Type B pancreatic cell (in vitro differentiated cells): Measurements from ENCODE around the gene ZNF674. TPM values are rescaled to one million over a fixed set of nuclear protein-coding genes. Genes with fewer than 3 reads are reported as not detected.
"Not testable (repeated sequence)": the region's sequence is repeated elsewhere in the genome, so short reads cannot be mapped to it uniquely, and the experiment has no call there.

Experiments
- DNase-seq: peaks from one replicate; pipeline ENCODE4 v3.0.0; 2021; ENCODE audit warnings: mixed read lengths; ENCODE audit not compliant: unreplicated experiment; ENCODE audit errors: extremely low spot score
- H3K27ac Mint-ChIP-seq: 2 replicates; pipeline ENCODE4 v1.8.0; 2021; ENCODE audit warnings: mild to moderate bottlenecking, mixed read lengths
- H3K27me3 Mint-ChIP-seq: 2 replicates; pipeline ENCODE4 v1.8.0; 2021; ENCODE audit warnings: mixed read lengths
- H3K36me3 Mint-ChIP-seq: 2 replicates; pipeline ENCODE4 v1.8.0; 2021; ENCODE audit warnings: mixed read lengths
- H3K4me1 Mint-ChIP-seq: one replicate; pipeline ENCODE4 v1.8.0; 2021; ENCODE audit warnings: mixed read lengths; ENCODE audit not compliant: unreplicated experiment
- H3K4me3 Mint-ChIP-seq: 2 replicates; pipeline ENCODE4 v1.8.0; 2021; ENCODE audit warnings: mild to moderate bottlenecking, mixed read lengths
- H3K9me3 Mint-ChIP-seq: 2 replicates; pipeline ENCODE4 v1.8.0; 2021; ENCODE audit warnings: mixed read lengths
- total RNA-seq: library from RNA; stranded (reverse); gene quantifications from 2 replicates; pipeline ENCODE4 v1.2.1, GENCODE V29; 2021; ENCODE audit warnings: low replicate concordance
- TF ChIP-seq, protein P1 (sequence below): fragments of 200-600 bp; sonication (generic); conservative IDR thresholded peaks from 2 replicates; pipeline ENCODE4 v1.5.0; 2021; ENCODE audit warnings: antibody characterized with exemption, mild to moderate bottlenecking

The ZNF674 gene
- total RNA-seq, 1 donor from 2014 or later, result 3.5 TPM

DNA sequence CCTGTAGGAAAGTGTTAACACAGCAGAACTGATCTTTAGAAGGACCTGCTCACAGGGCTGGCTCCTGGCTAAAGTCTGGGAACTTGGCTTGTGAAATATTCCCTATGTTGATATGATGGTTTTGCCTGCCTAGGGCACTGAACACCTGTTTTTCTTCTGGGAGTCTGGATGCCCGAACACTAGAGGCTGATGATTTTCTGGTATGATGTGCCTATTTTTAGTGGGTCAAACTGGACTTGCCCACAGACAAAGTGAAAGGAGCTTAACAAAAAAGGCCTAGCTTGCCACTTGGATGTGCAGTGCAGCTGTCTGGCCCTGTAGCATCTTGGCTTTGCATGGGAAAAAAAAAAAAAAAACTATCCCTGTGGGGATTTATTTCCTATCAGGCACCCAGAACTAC is 39.1 kb downstream of the ZNF674 start:
- Mint-ChIP-seq H3K27me3 (no peaks in the 10 kb centered on the region), H3K9me3 (peaks cover 6% of the 10 kb centered on the region), H3K4me3 (no peak overlapping the region), H3K4me1 (no peaks in the 10 kb centered on the region), H3K27ac (no peak overlapping the region), H3K36me3 (peaks cover 17% of the 10 kb centered on the region)
- no peak for DNase-seq
- TF ChIP-seq, protein P1, sequence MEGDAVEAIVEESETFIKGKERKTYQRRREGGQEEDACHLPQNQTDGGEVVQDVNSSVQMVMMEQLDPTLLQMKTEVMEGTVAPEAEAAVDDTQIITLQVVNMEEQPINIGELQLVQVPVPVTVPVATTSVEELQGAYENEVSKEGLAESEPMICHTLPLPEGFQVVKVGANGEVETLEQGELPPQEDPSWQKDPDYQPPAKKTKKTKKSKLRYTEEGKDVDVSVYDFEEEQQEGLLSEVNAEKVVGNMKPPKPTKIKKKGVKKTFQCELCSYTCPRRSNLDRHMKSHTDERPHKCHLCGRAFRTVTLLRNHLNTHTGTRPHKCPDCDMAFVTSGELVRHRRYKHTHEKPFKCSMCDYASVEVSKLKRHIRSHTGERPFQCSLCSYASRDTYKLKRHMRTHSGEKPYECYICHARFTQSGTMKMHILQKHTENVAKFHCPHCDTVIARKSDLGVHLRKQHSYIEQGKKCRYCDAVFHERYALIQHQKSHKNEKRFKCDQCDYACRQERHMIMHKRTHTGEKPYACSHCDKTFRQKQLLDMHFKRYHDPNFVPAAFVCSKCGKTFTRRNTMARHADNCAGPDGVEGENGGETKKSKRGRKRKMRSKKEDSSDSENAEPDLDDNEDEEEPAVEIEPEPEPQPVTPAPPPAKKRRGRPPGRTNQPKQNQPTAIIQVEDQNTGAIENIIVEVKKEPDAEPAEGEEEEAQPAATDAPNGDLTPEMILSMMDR, result no peak

DNA sequence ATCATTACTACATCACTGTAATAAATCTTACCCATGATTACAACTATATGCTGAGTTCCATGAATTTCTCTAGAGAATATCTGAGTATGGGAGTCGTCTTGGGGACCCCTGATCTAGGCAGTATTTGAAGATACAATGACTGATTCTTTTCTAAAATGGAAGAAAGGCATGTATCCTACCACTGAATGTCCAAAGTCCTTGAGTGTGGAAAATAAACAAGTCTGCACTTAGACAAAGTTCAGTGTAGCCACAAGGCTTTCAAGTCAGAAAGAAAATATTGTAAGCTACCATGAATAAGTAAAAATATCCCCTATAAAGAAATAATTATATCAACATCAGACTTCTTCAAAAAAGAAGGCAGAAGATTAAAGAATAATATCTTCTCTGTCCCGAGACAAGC is 42.4 kb downstream of the ZNF674 start:
- no peak overlapping the region for H3K27ac Mint-ChIP-seq
- H3K4me1 Mint-ChIP-seq, result no peaks in the 10 kb centered on the region
- no peaks in the 10 kb centered on the region for H3K27me3 Mint-ChIP-seq
- H3K9me3 Mint-ChIP-seq, result peaks cover 20% of the 10 kb centered on the region
- no peak for DNase-seq
- peaks cover 32% of the 10 kb centered on the region for H3K36me3 Mint-ChIP-seq
- TF ChIP-seq, protein P1, result no peak
- H3K4me3 Mint-ChIP-seq, result no peak overlapping the region

DNA sequence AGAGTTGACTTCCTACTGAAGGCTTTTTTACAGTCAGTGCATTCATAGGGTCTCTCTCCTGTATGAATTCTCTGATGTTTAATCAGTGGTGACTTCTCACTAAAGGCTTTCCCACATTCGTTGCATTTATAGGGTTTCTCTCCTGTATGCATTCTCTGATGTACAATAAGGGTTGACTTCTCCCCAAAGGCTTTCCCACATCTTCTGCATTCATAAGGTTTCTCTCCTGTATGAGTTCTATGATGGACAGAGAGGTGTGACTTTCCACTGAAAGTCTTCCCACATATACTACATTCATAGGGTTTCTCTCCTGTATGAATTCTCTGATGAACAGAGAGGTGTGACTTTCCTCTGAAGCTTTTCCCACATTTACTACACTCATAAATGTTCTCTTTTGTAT is 45.2 kb downstream of the ZNF674 start:
- Mint-ChIP-seq H3K27me3 (no peaks in the 10 kb centered on the region), H3K4me1 (no peaks in the 10 kb centered on the region), H3K9me3 (peaks cover 20% of the 10 kb centered on the region), H3K4me3 (no peak overlapping the region), H3K36me3 (peaks cover 28% of the 10 kb centered on the region), H3K27ac (no peak overlapping the region)
- DNase-seq, result no peak
- TF ChIP-seq, protein P1, result no peak

DNA sequence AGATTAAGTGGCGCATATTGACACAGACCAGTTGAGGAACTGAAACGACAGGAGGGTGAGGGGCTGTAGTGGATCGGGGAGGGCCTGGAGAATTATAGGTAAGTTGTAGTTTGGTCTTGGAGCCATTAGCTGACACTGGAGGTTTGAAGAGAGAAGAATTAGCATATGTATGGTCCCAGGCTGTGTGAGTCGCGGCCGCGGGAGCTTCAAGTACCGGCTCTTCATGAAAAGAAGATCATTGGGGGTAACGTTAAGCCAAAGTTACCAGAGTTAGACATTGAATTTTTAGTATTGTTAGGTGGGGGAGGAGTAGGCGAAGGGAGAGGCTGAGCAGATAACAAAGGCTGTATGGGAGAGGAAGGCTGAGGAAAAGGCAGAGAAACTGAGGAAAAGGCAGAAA is 56.5 kb downstream of the ZNF674 start:
- no peak for DNase-seq
- Mint-ChIP-seq H3K27me3 (no peaks in the 10 kb centered on the region), H3K36me3 (peaks cover 25% of the 10 kb centered on the region), H3K4me3 (no peak overlapping the region), H3K4me1 (no peaks in the 10 kb centered on the region), H3K9me3 (peaks cover 23% of the 10 kb centered on the region), H3K27ac (no peak overlapping the region)
- TF ChIP-seq, protein P1, result no peak

DNA sequence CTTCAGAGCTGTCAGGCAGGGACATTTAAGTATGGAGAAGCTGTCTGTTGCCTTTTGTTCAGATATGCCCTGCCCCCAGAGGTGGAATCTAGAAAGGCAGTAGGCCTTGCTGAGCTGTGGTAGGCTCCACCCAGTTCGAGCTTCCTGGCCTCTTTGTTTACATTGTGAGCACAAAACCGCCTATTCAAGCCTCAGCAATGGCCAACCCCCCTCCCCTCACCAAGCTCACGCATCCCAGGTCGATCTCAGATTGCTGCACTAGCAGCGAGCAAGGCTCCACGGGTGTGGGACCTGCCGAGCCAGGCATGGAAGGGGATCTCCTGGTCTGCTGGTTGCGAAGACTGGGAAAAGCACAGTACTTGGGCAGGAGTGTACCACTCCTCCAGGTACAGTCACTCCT is 59.3 kb downstream of the ZNF674 start:
- Mint-ChIP-seq H3K36me3 (peaks cover 27% of the 10 kb centered on the region), H3K27ac (no peak overlapping the region), H3K4me3 (no peak overlapping the region), H3K4me1 (no peaks in the 10 kb centered on the region), H3K9me3 (peaks cover 15% of the 10 kb centered on the region), H3K27me3 (no peaks in the 10 kb centered on the region)
- DNase-seq, result no peak
- TF ChIP-seq, protein P1, result no peak

DNA sequence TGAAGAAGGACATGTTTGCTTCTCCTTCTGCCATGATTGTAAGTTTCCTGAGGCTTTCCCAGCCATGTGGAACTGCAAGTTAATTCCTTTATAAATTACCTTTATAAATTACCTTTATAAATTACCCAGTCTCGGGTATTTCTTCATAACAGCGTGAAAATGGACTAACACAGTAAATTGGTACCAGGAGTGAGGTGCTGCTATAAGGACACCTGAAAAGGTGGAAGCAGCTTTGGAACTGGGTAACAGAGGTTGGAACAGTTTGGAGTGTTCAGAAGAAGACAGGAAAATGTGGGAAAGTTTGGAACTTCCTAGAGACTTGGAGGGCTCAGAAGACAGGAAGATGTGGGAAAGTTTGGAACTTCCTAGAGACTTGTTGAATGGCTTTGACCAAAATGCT is 66.6 kb downstream of the ZNF674 start:
- not testable (repeated sequence) for H3K4me3 Mint-ChIP-seq, H3K27me3 Mint-ChIP-seq, DNase-seq, H3K27ac Mint-ChIP-seq, H3K4me1 Mint-ChIP-seq, H3K9me3 Mint-ChIP-seq
- H3K36me3 Mint-ChIP-seq, result peaks cover 13% of the 10 kb centered on the region
